BJ (cell line): ENCODE measurements around the gene SLIT3. TPM values are rescaled to one million over a fixed set of nuclear protein-coding genes. Genes with fewer than 3 reads are reported as not detected.

Experiments used
- CTCF ChIA-PET: fragments of 350-600 bp; formaldehyde crosslinking; extraction: SDS; loops from one replicate; lab custom pipeline; 2021; ENCODE audit warnings: antibody characterized with exemption, inconsistent platforms; lab: Yijun Ruan, JAX
- POLR2A ChIA-PET: fragments of 300-600 bp; sonication (Branson Sonifier 250); formaldehyde crosslinking; extraction: SDS; loops from one replicate; lab custom pipeline; 2021; ENCODE audit warnings: antibody characterized with exemption; lab: Charles Lee
- DNase-seq: peaks from one replicate; pipeline ENCODE4 v3.0.0-alpha.2; 2011; ENCODE audit warnings: low read depth
- H3K27me3 ChIP-seq: 2 replicates; pipeline ENCODE4 v1.6.0; 2011; ENCODE audit warnings: low read length; ENCODE audit not compliant: control insufficient read depth, insufficient read depth
- H3K36me3 ChIP-seq: 2 replicates; pipeline ENCODE4 v1.5.1; 2011; ENCODE audit warnings: low read length; ENCODE audit not compliant: control insufficient read depth, insufficient read depth
- H3K4me3 ChIP-seq: 2 replicates; pipeline ENCODE4 v1.5.1; 2011; ENCODE audit warnings: low read depth, mild to moderate bottlenecking, control low read depth, low read length
- CTCF ChIP-seq: IDR thresholded peaks from 2 replicates; pipeline ENCODE4 v1.5.1; 2011; ENCODE audit warnings: low read depth, mild to moderate bottlenecking, control low read depth, inconsistent platforms, low read length, moderate library complexity; ENCODE audit not compliant: insufficient read depth
- polyA plus RNA-seq: library from polyadenylated mRNA; depleted of rRNA; stranded (reverse); fragments of >200 nt; gene quantifications from 2 replicates; pipeline ENCODE4 v1.2.3, GENCODE V29; 2011

The SLIT3 gene
- polyA plus RNA-seq, 1 experiment: 26.8 TPM

- CTCF ChIA-PET: interaction anchor here (1.1 kb wide), 1 partner anchor 54 kb away, joined by 5 read pairs; no protein-coding TSS in a partner anchor
- peak; percentile 54 for DNase-seq
Measured at GRCh38 chr5:169248996-169249395, 51.9 kb downstream of the SLIT3 start.

GRCh38 chr5:169248550-169248949 is 52.4 kb downstream of the SLIT3 start:
- ChIA-PET POLR2A (no interaction called here), CTCF (interaction anchor here (1.1 kb wide), 1 partner anchor 54 kb away, joined by 5 read pairs; no protein-coding TSS in a partner anchor)
- peak; percentile 69 for DNase-seq
- no peak for TF ChIP-seq CTCF
- Histone ChIP-seq H3K36me3 (no peaks in the 10 kb centered on the region), H3K4me3 (no peak overlapping the region), H3K27me3 (no peaks in the 10 kb centered on the region)

More at GRCh38 chr5:169248996-169249395, 51.9 kb downstream of the SLIT3 start:
- POLR2A ChIA-PET: no interaction called here
- no peaks in the 10 kb centered on the region for H3K36me3 ChIP-seq
- H3K4me3 ChIP-seq: no peak overlapping the region
- no peaks in the 10 kb centered on the region for H3K27me3 ChIP-seq
- no peak for TF ChIP-seq CTCF

GRCh38 chr5:169244812-169245211 is 56.1 kb downstream of the SLIT3 start:
- CTCF ChIA-PET: no interaction called here
- no peak for TF ChIP-seq CTCF
- H3K27me3 ChIP-seq: no peaks in the 10 kb centered on the region
- DNase-seq: no peak
- POLR2A ChIA-PET: no interaction called here
- no peak overlapping the region for H3K4me3 ChIP-seq
- no peaks in the 10 kb centered on the region for H3K36me3 ChIP-seq

GRCh38 chr5:169243651-169244422 is 57.1 kb downstream of the SLIT3 start:
- H3K27me3 ChIP-seq: no peaks in the 10 kb centered on the region
- no peaks in the 10 kb centered on the region for H3K36me3 ChIP-seq
- POLR2A ChIA-PET: no interaction called here
- no peak for DNase-seq
- H3K4me3 ChIP-seq: no peak overlapping the region
- CTCF ChIA-PET: no interaction called here
- TF ChIP-seq CTCF: no peak

GRCh38 chr5:169242849-169243186 is 58.1 kb downstream of the SLIT3 start:
- Histone ChIP-seq H3K36me3 (no peaks in the 10 kb centered on the region), H3K27me3 (no peaks in the 10 kb centered on the region), H3K4me3 (no peak overlapping the region)
- no peak for DNase-seq
- no peak for TF ChIP-seq CTCF
- POLR2A ChIA-PET: no interaction called here
- CTCF ChIA-PET: no interaction called here
